T47D (cell line): ENCODE data around the gene HMG20B.

Source experiments
- DNase-seq, 2 experiments: peaks; one replicate each; pipeline versions ENCODE4 v3.0.0 to v3.0.0-alpha.2; 2011 to 2012; ENCODE audit warnings: low read depth in 1 of 2, low spot score in 1 of 2
- JUND ChIP-seq: IDR thresholded peaks from 2 replicates; pipeline ENCODE4 v1.6.1; 2012; ENCODE audit warnings: low read depth
- in situ Hi-C: cut with HindIII; loops from 2 replicates; pipeline ENCODE4 v1.10.0; 2016; ENCODE audit warnings: low sequenced_read_pairs, low pct_unique_long_range_greater_than_20kb

Gene HMG20B

GRCh38 chr19:3538965-3539755, 33.6 kb upstream of the HMG20B start, which contains the start of gene TEKTIP1:
Gene TEKTIP1 (plus strand): TSS chr19:3539174. CDS start chr19:3539178, 4 bp downstream.
- in situ Hi-C loops: no loop called here
- no peak for TF ChIP-seq JUND
- DNase-seq: no peak

GRCh38 chr19:3539756-3540118, 33.0 kb upstream of the HMG20B start:
- DNase-seq: no peak
- in situ Hi-C loops: no loop called here
- no peak for TF ChIP-seq JUND

GRCh38 chr19:3543150-3544057, 29.3 kb upstream of the HMG20B start:
- in situ Hi-C loops: no loop called here
- no peak for DNase-seq
- no peak for TF ChIP-seq JUND

- no peak for DNase-seq
- in situ Hi-C loops: no loop called here
- no peak for TF ChIP-seq JUND
Observed at GRCh38 chr19:3544058-3544376, 28.7 kb upstream of the HMG20B start.

GRCh38 chr19:3544742-3545668, 27.7 kb upstream of the HMG20B start:
- DNase-seq: peak; percentile 62 to 78
- no peak for TF ChIP-seq JUND
- in situ Hi-C loops: no loop called here

GRCh38 chr19:3545669-3546034, 27.1 kb upstream of the HMG20B start:
- in situ Hi-C loops: no loop called here
- DNase-seq: no peak
- TF ChIP-seq JUND: no peak

GRCh38 chr19:3546119-3546518, 26.6 kb upstream of the HMG20B start:
- no peak for DNase-seq
- TF ChIP-seq JUND: no peak
- in situ Hi-C loops: no loop called here

GRCh38 chr19:3547301-3547731, 25.4 kb upstream of the HMG20B start:
- DNase-seq: no peak
- in situ Hi-C loops: no loop called here
- TF ChIP-seq JUND: no peak

GRCh38 chr19:3547767-3548282, 24.9 kb upstream of the HMG20B start:
- DNase-seq: no peak
- TF ChIP-seq JUND: no peak
- in situ Hi-C loops: no loop called here

GRCh38 chr19:3548606-3549005, 24.1 kb upstream of the HMG20B start:
- DNase-seq: no peak
- no peak for TF ChIP-seq JUND
- in situ Hi-C loops: no loop called here

- DNase-seq: no peak
- TF ChIP-seq JUND: no peak
- in situ Hi-C loops: no loop called here
Observed at GRCh38 chr19:3549816-3550215, 22.9 kb upstream of the HMG20B start.
